GM12872 (cell line): ENCODE results near the gene PREX1.

Source experiments
- TF ChIP-seq, protein P1 (sequence below): IDR thresholded peaks from 3 replicates; pipeline ENCODE4 v1.5.1; 2011; ENCODE audit warnings: low read depth, mild to moderate bottlenecking, low read length, moderate library complexity; ENCODE audit not compliant: insufficient read depth

The PREX1 gene

DNA sequence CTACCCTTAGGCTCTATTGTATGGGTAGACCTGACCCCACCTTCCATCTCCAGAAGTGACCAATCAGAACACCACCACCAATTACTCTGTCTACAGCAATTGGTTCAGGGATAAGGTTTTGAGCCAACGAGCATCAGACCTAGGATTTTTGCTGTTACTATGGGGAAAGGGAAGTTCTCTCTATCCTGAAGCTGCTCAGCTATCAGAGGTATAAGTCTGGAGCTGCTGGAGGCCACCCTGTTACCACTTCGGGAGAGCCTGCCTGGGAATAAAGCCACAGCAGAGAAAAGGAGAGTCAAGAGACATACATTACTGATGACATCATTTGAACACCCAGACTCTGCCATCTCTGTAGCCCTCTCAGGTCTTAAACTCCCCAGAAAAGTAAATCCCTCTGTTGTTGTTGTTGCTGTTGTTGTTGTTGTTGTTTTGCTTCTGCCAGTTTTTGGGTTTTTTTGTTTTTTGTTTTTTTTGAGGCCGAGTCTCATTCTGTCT lies 94.5 kb downstream of the PREX1 start:
- TF ChIP-seq, protein P1, sequence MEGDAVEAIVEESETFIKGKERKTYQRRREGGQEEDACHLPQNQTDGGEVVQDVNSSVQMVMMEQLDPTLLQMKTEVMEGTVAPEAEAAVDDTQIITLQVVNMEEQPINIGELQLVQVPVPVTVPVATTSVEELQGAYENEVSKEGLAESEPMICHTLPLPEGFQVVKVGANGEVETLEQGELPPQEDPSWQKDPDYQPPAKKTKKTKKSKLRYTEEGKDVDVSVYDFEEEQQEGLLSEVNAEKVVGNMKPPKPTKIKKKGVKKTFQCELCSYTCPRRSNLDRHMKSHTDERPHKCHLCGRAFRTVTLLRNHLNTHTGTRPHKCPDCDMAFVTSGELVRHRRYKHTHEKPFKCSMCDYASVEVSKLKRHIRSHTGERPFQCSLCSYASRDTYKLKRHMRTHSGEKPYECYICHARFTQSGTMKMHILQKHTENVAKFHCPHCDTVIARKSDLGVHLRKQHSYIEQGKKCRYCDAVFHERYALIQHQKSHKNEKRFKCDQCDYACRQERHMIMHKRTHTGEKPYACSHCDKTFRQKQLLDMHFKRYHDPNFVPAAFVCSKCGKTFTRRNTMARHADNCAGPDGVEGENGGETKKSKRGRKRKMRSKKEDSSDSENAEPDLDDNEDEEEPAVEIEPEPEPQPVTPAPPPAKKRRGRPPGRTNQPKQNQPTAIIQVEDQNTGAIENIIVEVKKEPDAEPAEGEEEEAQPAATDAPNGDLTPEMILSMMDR: no peak

DNA sequence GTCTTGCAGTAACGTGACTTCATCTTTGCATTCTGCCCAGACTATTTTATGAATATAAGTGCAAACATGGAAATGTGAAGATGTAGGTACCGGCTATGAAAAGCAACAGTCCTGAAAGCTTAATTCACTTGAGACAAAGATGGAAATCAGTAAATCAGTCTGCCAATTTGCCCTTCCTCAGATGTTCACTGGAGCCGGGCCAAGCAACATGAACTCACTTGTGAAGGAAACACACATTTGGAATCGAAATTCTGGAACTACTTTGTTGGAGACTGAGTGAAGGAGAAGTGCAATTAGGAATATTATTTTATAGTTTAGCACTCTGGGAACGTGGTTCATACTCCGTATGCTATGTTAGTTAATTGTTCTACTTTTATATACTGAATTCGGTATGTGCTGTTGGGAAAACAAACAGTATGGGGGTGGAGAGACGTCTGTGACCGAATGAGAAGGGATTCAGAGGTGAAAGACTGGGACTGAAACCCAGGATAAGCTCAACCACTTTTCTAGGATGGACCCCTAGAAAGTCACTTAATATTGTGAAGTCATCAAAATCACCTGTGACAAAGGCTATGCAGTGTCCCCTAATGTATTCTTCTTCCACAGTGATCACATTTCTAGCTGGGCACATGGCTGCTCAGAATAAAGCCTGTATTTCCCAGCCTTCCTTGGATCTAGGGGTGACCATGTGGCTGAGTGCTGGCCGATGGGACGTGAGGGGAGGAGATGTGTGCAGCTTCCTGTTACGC lies 95.5 kb downstream of the PREX1 start:
- TF ChIP-seq, protein P1: no peak

DNA sequence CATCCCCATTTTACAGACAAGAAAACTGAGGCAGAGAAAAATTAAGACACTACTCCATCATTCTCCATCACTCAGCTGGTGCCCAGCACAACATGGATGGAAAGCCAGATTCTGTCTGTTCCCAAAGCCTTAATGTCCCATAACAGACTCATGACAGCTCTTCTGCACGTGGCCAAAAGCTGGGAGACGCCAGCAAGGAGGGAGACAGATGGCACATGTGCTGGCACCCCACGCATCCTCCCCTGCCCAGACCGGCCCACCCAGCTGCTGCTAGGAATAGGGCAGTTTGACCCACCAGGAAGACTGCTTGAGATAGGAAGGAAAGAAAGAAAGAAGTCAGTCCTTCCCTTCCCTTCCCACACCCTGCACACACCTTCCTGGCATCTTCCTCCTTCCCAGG lies 96.3 kb downstream of the PREX1 start:
- TF ChIP-seq, protein P1: no peak

DNA sequence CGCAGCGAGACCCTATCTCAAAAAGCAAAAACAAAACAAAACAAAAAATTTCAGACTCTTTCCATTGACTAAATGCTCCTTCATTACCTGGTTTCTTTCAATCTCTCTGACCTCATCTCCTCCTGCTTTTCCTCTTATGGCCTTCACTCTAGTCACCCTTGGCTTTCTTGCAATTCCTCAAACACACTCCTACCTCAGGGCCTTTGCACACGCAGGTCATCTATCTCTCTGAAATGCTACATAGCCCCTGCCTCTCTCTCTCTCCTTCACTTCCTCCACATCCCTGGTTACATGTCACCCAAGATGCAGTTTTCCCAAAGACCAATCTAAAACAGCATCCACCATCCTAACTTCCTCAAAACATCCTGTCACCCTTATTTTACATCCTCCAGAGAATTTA lies 96.8 kb downstream of the PREX1 start:
- TF ChIP-seq, protein P1: no peak

DNA sequence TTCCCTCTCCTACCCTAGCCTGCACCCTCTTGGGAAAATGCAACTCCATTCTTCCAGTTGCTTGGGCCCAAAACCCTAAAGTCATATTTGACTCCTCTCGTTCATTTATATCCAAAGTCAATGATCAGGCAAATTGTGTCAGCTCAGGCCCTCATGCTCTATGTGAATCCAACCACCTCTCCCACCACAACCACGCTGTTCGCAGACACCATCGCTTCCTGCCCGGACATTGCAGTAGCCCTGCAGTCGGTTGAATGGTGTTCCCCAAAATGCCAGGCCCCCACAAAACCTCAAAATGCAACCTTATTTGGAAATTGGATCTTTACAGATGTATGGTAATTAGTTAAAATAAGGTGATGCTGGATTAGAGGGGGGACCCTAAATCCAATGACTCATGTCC lies 98.3 kb downstream of the PREX1 start:
- TF ChIP-seq, protein P1: no peak

DNA sequence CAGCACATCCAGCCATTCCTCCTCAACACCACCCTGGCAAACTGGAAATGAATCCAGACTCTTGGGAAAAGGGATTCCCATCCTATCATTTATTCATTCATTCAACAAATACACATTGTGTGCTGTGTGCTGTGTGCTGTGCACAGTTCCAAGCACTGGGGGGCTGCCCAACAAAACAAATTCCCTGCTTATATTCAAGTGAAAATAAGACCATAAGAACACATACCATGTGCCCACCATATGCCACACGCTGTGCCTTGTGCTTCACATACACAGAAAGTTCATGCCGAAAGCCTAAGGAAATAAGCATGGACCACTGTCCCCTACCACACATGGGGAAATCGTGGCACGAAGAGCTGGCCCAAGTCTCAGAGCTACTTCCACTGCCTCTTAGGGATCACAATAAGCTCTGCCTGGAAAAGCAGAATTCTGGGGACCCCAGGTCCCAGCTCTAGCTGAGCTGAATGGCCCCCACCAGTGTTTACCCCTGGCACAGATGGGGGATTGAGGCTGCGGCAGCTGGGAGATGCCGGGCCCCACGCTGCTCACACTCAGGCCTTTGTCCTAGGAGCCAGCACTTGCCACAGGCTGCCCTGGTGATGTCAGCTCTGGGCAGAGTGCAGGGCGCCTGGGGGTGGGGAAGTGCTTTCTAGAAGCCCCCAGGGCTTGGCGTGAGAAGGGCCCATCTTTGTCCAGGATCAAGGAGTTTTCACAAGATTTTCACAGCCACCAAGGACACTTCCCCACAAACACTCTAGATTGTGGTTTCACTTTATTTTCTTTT lies 99.6 kb downstream of the PREX1 start:
- TF ChIP-seq, protein P1: no peak

DNA sequence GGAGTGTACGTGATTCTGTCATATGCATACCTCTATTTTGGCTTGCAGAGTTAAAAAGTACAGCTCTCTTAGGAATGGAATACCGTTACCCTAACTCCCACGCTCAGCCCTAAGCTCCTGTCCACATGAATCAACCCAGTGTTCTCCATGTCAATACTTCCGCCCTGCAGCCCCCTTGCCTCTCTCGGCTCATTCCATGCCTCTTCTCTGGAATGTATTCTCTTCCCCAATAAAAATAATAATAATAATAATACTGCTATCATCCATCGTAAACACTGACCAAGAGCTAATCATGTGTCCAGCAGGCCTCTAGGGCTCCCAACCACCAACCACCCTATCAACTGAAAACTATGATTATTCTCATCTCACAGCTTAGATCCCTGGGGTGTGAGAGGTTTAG lies 100.6 kb downstream of the PREX1 start:
- TF ChIP-seq, protein P1: no peak
